K562 (cell line): ENCODE results near the gene KIF18B. TPM values are rescaled to one million over a fixed set of nuclear protein-coding genes. Genes with fewer than 3 reads are reported as not detected.
A peak's percentile ranks its signal among the peaks of the same experiment; 100 is the strongest.

Experiments
- BRD4 ChIP-seq: fragments of 200-600 bp; sonication (generic); IDR thresholded peaks from 2 replicates; pipeline ENCODE4 v1.6.1; 2017; ENCODE audit warnings: inconsistent platforms
- CAMTA2 ChIP-seq: fragments of 250-450 bp; sonication (Bioruptor Pico); conservative IDR thresholded peaks from 2 replicates; pipeline ENCODE4 v1.5.1; 2022
- NELFE ChIP-seq: IDR thresholded peaks from 2 replicates; pipeline ENCODE4 v1.6.1; 2011; ENCODE audit warnings: mild to moderate bottlenecking; ENCODE audit not compliant: insufficient read depth, insufficient read length
- NR2C1 ChIP-seq, 2 experiments: fragments of 450-650 bp; IDR thresholded peaks; 2 replicates each; pipeline ENCODE4 v1.6.1; 2017; ENCODE audit warnings: mild to moderate bottlenecking in 2 of 2, antibody characterized with exemption in 1 of 2, inconsistent platforms in 1 of 2, missing compliant biosample characterization in 1 of 2, missing genetic modification characterization in 1 of 2
- NR2C2 ChIP-seq, 2 experiments: fragments of 200-800 bp in 1 of 2; sonication (Bioruptor generic) in 1 of 2; sonication (generic) in 1 of 2; formaldehyde crosslinking in 1 of 2; IDR thresholded peaks; 2 replicates each; pipeline versions ENCODE4 v1.6.1 to v1.8.0; 2016 to 2022; ENCODE audit warnings: mild to moderate bottlenecking in 1 of 2, missing compliant biosample characterization in 1 of 2, missing genetic modification characterization in 1 of 2, missing genetic modification reagents in 1 of 2
- NR3C1 ChIP-seq: sonication (generic); formaldehyde crosslinking; IDR thresholded peaks from 2 replicates; pipeline ENCODE4 v1.8.1; 2022; ENCODE audit warnings: missing genetic modification reagents
- SLC30A9 ChIP-seq: fragments of 250-450 bp; sonication (Bioruptor Pico); IDR thresholded peaks from 2 replicates; pipeline ENCODE4 v1.8.0; 2022; ENCODE audit warnings: mild to moderate bottlenecking, moderate library complexity
- SMAD2 ChIP-seq: fragments of 150-350 bp; IDR thresholded peaks from 2 replicates; pipeline ENCODE4 v1.6.1; 2014; ENCODE audit warnings: low read depth, mild to moderate bottlenecking, low read length
- TSC22D4 ChIP-seq: fragments of 450-650 bp; IDR thresholded peaks from 2 replicates; pipeline ENCODE4 v1.6.1; 2016; ENCODE audit warnings: missing genetic modification characterization, missing biosample characterization, control low read depth
- ZNF347 ChIP-seq: fragments of 450-650 bp; formaldehyde crosslinking; IDR thresholded peaks from 2 replicates; pipeline ENCODE4 v1.4.0; 2020; ENCODE audit warnings: low read depth, mild to moderate bottlenecking, moderate library complexity
- polyA plus RNA-seq, 8 experiments: library from polyadenylated mRNA; depleted of rRNA in 4 of 8; stranded (reverse) in 5 of 8; unstranded in 3 of 8; fragments of >200 nt; fragmentation: Nextera tagmentation in 2 of 8; fragmentation: Illumina TruSeq in 1 of 8; extraction: Ambion mirVana in 2 of 8; extraction: Trizol in 1 of 8; gene quantifications; 2 replicates each; pipeline versions ENCODE4 v1.2.1 to v1.2.3, GENCODE V29; 2011 to 2014; ENCODE audit warnings: inconsistent platforms in 1 of 8, missing spikeins in 1 of 8
- total RNA-seq, 7 experiments: library from RNA; depleted of rRNA in 6 of 7; stranded (reverse); fragments of >200 nt in 6 of 7; fragmentation: Illumina TruSeq in 2 of 7; extraction: Trizol in 2 of 7; gene quantifications; 2 replicates each; pipeline versions ENCODE4 v1.2.1 to v1.2.3, GENCODE V29; 2011 to 2021; ENCODE audit warnings: low replicate concordance in 1 of 7
- TF ChIP-seq, protein P1 (sequence below): fragments of 450-650 bp; IDR thresholded peaks from 2 replicates; pipeline ENCODE4 v1.6.1; 2017; ENCODE audit warnings: antibody characterized with exemption, mild to moderate bottlenecking
- TF ChIP-seq, protein P2 (sequence below), 2 experiments: fragments of 250-450 bp in 1 of 2; fragments of 450-650 bp in 1 of 2; sonication (Bioruptor Pico) in 1 of 2; IDR thresholded peaks; 2 replicates each; pipeline versions ENCODE4 v1.6.1 to v1.8.0; 2016 to 2021; ENCODE audit warnings: mild to moderate bottlenecking in 2 of 2, moderate library complexity in 2 of 2, missing compliant biosample characterization in 1 of 2, missing genetic modification characterization in 1 of 2

The KIF18B gene
- total and polyA plus RNA-seq, 9 of the 15 experiments (the other 6 are each of a cell fraction or from before 2014, with no cell fraction given): 2.0 to 42.8 (median 13.2) TPM

DNA sequence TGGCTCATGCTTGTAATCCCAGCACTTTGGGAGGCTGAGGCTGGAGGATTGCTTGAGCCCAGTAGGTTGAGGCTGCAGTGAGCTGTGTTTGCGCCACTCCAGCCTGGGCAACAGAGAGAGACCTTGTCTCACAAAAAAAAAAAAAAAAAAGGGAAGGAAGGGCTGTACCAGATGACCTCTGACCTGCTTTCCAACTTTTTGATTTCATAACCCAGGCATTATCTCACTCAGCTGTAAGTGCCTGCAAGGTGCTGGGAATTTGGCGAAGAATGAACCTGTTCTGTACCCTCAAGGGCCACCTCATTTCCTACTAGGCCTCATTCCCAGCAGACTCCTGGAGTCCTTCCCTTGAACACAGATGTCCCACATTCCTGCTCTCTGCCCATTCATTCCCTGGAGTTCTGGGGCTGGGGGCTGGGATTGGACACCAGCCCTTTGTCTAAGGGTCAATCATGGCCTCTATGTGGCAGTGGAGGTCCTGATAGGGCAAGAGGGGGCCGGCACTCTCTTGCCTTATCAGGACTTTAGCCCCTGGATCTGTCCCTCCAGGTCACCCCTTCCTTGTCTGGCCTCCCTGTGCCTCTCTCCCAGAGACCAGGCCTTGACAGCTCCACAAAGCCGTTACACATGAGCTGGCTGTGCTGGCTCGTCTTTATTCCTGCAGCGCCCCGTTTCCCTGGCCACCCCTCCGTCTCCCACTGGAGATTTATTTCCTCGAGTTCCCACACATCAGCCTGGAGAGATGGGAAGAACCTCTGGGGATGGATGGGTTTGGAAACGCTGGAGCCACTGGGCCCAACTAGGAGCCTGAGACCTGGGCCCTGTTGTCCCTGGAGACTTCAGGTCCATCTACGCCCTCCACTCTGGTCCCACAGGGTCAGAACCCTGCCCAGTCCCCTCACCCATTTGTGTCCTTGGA lies 31.5 kb downstream of the KIF18B start (continued):
- TF ChIP-seq, protein P1, sequence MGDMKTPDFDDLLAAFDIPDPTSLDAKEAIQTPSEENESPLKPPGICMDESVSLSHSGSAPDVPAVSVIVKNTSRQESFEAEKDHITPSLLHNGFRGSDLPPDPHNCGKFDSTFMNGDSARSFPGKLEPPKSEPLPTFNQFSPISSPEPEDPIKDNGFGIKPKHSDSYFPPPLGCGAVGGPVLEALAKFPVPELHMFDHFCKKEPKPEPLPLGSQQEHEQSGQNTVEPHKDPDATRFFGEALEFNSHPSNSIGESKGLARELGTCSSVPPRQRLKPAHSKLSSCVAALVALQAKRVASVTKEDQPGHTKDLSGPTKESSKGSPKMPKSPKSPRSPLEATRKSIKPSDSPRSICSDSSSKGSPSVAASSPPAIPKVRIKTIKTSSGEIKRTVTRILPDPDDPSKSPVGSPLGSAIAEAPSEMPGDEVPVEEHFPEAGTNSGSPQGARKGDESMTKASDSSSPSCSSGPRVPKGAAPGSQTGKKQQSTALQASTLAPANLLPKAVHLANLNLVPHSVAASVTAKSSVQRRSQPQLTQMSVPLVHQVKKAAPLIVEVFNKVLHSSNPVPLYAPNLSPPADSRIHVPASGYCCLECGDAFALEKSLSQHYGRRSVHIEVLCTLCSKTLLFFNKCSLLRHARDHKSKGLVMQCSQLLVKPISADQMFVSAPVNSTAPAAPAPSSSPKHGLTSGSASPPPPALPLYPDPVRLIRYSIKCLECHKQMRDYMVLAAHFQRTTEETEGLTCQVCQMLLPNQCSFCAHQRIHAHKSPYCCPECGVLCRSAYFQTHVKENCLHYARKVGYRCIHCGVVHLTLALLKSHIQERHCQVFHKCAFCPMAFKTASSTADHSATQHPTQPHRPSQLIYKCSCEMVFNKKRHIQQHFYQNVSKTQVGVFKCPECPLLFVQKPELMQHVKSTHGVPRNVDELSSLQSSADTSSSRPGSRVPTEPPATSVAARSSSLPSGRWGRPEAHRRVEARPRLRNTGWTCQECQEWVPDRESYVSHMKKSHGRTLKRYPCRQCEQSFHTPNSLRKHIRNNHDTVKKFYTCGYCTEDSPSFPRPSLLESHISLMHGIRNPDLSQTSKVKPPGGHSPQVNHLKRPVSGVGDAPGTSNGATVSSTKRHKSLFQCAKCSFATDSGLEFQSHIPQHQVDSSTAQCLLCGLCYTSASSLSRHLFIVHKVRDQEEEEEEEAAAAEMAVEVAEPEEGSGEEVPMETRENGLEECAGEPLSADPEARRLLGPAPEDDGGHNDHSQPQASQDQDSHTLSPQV: no peak
- no peak for TF ChIP-seq NR2C1 (IDR thresholded peaks at IDR 0.05)
- peak; percentile 65 for TF ChIP-seq NR2C1 (tag; IDR thresholded peaks at IDR 0.05)
- TF ChIP-seq NELFE: no peak
- TF ChIP-seq ZNF347 (CRISPR knock-in tag): no peak
- TF ChIP-seq SMAD2: no peak
- TF ChIP-seq NR3C1 (CRISPR knock-in tag): no peak
- TF ChIP-seq CAMTA2 (CRISPR knock-in tag): no peak
- TF ChIP-seq NR2C2 (CRISPR knock-in tag; IDR thresholded peaks at IDR 0.05): no peak
- TF ChIP-seq NR2C2 (tag; IDR thresholded peaks at IDR 0.05): peak; percentile 56
- TF ChIP-seq TSC22D4 (tag): no peak
- TF ChIP-seq SLC30A9 (CRISPR knock-in tag): no peak
- TF ChIP-seq, protein P2, sequence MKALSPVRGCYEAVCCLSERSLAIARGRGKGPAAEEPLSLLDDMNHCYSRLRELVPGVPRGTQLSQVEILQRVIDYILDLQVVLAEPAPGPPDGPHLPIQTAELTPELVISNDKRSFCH (CRISPR knock-in tag; IDR thresholded peaks at IDR 0.05): no peak
- TF ChIP-seq, protein P2 (tag; IDR thresholded peaks at IDR 0.05): no peak
- no peak for TF ChIP-seq BRD4
